Measurements from ENCODE around the gene GATM. TPM values are rescaled to one million over a fixed set of nuclear protein-coding genes. Genes with fewer than 3 reads are reported as not detected.
"Not testable (repeated sequence)": the region's sequence is repeated elsewhere in the genome, so short reads cannot be mapped to it uniquely, and the experiment has no call there.

The GATM gene
- polyA plus RNA-seq, 1 donor = 505 TPM

GRCh38 chr15:45351227-45351626 lies 27.1 kb downstream of the GATM start:
- no peak for DNase-seq (ENCODE audit: low read depth)

GRCh38 chr15:45349623-45350022 lies 28.7 kb downstream of the GATM start:
- DNase-seq (ENCODE audit: low read depth) = no peak

DNA sequence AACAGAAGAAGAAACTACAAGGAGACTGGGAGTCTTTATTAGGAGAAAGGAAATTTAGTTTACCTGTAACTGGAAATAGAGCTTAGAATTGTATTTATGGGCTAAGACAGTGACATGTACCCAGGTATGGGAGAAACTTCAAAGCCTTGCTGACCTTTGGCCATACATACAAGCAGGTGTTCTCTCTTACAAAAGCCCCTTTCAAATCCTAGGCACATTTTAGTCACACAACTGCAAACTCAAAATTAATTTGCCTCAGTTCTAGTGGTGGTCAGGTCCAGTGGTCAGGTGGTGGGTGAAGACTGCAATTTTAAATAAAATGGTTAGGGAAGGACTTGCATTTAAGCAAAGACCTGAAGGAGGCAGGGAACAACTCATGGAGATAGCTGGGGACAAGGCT lies 30.4 kb downstream of the GATM start:
- DNase-seq (ENCODE audit: low read depth) = no peak

- DNase-seq (ENCODE audit: low read depth) = no peak
Observed at GRCh38 chr15:45347033-45347432, 31.3 kb downstream of the GATM start.

GRCh38 chr15:45346381-45346780 lies 32.0 kb downstream of the GATM start:
- no peak for DNase-seq (ENCODE audit: low read depth)

GRCh38 chr15:45343258-45343860 lies 35.0 kb downstream of the GATM start:
- DNase-seq (ENCODE audit: low read depth) = no peak

DNA sequence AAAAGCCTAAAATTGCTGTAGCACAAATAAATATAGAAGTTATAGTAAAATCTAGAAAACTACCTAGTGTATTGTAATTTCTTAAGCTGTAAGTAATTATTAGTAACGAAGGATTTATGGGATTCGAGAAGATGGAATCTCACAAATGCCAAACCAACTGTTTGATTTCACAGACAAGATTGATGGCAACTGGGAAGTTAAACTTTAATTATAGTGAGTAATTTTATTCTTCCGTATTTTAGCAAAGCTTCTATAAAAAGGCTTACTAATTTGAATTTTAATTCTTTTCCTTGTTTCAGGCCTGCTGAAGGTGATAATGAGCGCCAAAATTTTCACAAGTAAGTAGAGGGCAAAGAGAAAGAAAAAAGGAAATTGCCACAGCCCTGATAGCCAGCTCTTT lies 36.6 kb downstream of the GATM start:
- no peak for DNase-seq (ENCODE audit: low read depth)

- no peak for DNase-seq (ENCODE audit: low read depth)
Observed at GRCh38 chr15:45340429-45340828, 37.9 kb downstream of the GATM start.

DNA sequence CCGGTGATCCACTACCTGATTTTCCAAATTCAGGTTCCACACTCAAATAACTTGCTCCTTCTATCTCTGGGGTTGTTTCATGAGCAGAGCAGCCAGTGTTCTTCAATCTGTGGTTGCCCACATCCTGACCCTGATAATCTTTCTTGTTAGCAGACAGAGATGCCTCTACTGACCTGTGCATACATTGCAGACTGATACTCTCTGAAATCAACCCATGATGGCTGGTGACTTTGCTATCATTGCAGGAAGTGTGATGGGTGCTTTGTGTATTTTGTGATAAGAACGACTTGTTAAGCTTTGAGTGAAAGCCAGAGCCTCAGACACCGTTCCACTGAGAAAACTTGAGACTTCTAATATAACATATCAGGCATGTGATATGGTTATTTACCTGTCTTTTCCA lies 39.9 kb downstream of the GATM start:
- DNase-seq (ENCODE audit: low read depth) = no peak

DNA sequence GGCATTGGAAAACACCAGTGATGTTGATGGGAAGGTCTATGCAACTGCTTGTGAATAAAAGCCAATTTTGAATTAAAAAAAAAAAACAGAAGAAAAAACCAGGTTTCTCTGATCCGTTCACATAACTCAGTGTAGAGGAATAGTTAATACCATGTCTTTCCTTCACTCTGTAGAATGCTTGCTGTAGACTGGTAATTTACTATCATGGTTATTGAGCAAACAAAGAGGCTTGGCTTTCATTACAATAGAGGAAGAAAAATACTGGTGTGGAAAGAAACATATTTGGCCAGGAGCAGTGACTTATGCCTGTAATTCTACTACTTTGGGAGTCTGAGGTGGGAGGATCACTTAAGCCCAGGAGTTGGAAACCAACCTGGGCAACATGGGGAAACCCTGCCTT lies 41.1 kb downstream of the GATM start:
- no peak for DNase-seq (ENCODE audit: low read depth)

DNA sequence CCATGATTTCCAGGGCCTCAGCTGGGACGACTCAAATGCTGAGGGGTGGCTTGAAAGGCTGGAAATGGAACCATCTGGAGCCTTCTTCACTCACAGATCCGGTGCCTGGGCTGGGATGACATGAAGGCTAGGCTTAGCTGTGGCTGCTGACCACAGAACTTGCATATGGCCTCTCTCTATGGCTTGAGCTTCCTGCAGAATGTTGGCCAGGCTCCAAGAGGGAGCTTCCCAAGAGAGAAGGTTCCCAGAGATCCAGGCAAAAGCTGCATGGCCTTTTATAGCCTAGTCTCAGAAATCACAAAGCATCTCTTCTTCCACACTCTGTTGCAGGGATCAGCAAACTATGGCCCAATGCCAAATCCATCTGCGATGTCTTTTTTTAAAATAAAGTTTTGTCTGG lies 44.8 kb downstream of the GATM start:
- DNase-seq (ENCODE audit: low read depth) = no peak

DNA sequence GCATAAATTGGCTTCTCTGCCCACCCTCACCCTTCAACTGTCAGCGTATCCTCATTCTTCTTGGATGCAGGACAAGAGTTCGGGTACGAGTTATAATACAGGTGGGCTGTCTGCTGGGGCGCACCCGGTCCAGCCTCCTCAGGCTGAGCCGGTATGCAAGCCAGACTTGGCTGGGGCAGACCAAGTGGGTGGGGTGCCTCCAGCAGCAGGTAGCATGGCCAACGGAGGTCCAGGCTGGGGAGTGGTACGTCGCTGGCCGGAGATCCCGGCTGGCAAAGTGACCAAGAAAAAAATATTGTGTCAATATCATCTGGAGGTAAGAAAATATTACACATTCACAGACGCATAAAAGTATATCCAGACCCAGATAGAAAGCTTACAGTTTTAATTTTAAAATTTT lies 45.6 kb downstream of the GATM start:
- DNase-seq (ENCODE audit: low read depth) = no peak

DNA sequence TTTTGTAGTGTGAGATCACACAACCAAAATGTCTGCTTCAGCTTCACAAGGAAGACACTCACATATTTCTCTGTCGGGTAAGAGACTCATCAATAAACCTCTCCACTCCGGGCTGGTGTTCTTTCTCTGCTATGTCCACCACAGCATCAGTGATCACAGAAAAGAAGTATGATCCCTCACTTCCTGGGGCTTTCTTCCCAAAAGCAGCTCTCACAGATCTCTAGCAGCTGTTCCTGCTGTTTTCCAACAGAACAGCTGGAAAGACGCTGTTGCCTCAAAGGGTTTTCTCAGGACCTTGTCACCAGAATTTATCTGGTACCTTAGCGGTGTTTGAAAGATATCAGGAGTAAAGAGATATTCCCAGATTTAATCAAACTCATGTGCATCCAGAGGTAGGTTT lies 46.4 kb downstream of the GATM start:
- no peak for DNase-seq (ENCODE audit: low read depth)

DNA sequence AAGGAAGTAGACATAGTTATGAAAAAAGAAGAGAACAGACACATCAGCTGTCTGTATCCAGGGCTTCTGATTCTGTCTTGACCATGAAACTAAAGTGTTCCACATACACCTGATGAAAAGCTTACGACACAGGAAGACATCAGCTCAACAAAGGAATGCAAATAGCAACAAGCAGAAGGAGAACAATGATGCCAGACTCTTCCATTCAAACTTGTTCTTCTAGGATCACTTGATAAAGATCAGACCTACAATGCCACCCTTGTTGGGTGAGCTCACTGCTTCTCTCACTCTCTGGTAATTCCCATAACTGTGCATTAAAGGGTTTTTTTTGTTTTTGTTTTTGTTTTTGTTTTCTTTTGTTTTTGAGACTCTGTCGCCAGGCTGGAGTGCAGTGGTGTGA lies 49.7 kb downstream of the GATM start:
- DNase-seq (ENCODE audit: low read depth) = no peak

- no peak for DNase-seq (ENCODE audit: low read depth)
Observed at GRCh38 chr15:45326741-45327140, 51.6 kb downstream of the GATM start.

DNA sequence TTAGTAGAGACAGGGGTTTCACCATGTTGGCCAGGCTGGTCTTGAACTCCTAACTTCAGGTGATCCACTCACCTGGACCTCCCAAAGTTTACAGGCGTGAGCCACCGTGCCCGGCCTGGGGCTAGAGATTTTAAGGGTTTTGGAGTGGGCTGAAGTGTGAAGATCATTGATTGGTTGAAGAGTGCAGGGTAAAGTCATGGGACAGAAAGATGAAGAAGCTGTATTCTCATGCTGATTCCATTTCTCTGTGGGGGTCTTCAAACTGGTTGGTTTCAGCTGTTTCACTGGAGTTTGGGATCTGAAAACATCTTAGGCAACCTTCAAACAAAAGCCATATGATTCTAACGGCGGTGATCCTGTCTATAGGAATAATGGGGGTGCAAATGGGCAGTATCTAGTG lies 52.1 kb downstream of the GATM start:
- no peak for DNase-seq (ENCODE audit: low read depth)

GRCh38 chr15:45320581-45321205 lies 57.7 kb downstream of the GATM start:
- no peak for DNase-seq (ENCODE audit: low read depth)

DNA sequence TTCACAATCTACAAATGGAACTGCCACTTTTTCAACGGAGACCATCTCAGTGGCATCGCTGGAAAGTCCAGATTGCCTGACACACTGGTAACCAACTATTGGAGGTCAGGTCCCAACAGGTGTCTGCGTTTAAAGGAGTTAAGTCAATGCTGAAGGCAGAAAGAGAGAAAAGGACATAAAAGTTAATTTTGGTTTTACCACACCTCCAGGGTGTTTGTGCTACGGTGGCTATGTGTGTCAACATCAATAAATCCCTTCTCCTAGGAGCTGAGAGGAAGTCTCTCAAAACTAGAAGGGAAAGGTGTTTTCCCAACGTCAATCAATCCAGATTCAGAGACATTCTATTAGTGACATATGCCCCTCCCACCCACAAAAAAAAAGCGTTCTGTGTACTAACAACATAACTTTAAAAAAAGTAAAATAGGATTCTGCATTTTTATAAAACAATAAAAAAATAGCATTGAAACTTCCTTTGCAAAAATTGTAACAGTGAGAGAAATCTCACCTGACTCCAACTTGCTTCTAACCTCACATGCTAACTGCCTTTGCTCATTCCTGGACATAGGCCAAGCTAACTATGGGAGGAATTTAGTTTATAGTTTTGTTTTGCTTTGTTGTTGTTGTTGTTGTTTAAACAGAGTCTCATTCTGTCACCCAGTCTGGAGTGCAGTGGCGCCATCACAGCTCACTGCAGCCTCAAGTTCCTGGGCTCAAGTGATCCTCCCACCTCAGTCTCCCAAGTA lies 58.7 kb downstream of the GATM start:
- DNase-seq (ENCODE audit: low read depth) = no peak

- DNase-seq (ENCODE audit: low read depth) = no peak
Observed at GRCh38 chr15:45314960-45315359, 63.4 kb downstream of the GATM start.

DNA sequence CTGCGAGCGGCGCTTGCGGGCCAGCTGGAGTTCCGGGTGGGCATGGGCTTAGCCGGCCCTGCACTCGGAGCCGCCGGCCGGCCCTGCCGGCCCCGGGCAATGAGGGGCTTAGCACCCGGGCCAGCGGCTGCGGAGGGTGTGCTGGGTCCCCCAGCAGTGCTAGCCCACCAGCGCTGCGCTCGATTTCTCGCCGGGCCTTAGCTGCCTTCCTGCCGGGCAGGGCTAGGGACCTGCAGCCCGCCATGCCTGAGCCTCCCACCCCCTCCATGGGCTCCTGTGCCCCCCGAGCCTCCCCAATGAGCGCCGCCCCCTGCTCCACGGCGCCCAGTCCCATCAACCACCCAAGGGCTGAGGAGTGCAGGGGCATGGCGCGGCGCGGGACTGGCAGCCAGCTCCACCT lies 64.2 kb downstream of the GATM start:
- not testable (repeated sequence) for DNase-seq (ENCODE audit: low read depth)
